Kidney epithelial cell (primary cell): ENCODE data around the gene DOCK10. TPM values are rescaled to one million over a fixed set of nuclear protein-coding genes. Genes with fewer than 3 reads are reported as not detected.

Source experiments
- DNase-seq: peaks from one replicate; pipeline ENCODE4 v3.0.0-alpha.2; 2010; ENCODE audit warnings: low read depth
- H3K27me3 ChIP-seq: 2 replicates; pipeline ENCODE4 v1.6.0; 2011; ENCODE audit warnings: low read length; ENCODE audit not compliant: control insufficient read depth, insufficient read depth
- H3K36me3 ChIP-seq: 2 replicates; pipeline ENCODE4 v1.5.1; 2011; ENCODE audit warnings: low read length; ENCODE audit not compliant: control insufficient read depth, insufficient read depth
- H3K4me3 ChIP-seq: 2 replicates; pipeline ENCODE4 v1.5.1; 2011; ENCODE audit warnings: low read depth, mild to moderate bottlenecking, control low read depth, low read length
- total RNA-seq: library from RNA; depleted of rRNA; stranded (reverse); fragments of >200 nt; gene quantifications from 2 replicates; pipeline ENCODE4 v1.2.3, GENCODE V29; 2015
- TF ChIP-seq, protein P1 (sequence below): IDR thresholded peaks from 2 replicates; pipeline ENCODE4 v1.5.1; 2011; ENCODE audit warnings: mild to moderate bottlenecking, moderate library complexity, low read length, control low read depth, inconsistent platforms; ENCODE audit not compliant: insufficient read depth, poor library complexity, severe bottlenecking

The DOCK10 gene
- total RNA-seq, 1 donor from 2014 or later, result 5.0 TPM

- no peak for DNase-seq
- TF ChIP-seq, protein P1, sequence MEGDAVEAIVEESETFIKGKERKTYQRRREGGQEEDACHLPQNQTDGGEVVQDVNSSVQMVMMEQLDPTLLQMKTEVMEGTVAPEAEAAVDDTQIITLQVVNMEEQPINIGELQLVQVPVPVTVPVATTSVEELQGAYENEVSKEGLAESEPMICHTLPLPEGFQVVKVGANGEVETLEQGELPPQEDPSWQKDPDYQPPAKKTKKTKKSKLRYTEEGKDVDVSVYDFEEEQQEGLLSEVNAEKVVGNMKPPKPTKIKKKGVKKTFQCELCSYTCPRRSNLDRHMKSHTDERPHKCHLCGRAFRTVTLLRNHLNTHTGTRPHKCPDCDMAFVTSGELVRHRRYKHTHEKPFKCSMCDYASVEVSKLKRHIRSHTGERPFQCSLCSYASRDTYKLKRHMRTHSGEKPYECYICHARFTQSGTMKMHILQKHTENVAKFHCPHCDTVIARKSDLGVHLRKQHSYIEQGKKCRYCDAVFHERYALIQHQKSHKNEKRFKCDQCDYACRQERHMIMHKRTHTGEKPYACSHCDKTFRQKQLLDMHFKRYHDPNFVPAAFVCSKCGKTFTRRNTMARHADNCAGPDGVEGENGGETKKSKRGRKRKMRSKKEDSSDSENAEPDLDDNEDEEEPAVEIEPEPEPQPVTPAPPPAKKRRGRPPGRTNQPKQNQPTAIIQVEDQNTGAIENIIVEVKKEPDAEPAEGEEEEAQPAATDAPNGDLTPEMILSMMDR, result no peak
- Histone ChIP-seq H3K4me3 (no peak overlapping the region), H3K27me3 (no peaks in the 10 kb centered on the region), H3K36me3 (no peaks in the 10 kb centered on the region)
Measured at GRCh38 chr2:225017713-225018112, 24.6 kb downstream of the DOCK10 start.

- TF ChIP-seq, protein P1, result no peak
- H3K36me3 ChIP-seq, result no peaks in the 10 kb centered on the region
- H3K27me3 ChIP-seq, result no peaks in the 10 kb centered on the region
- H3K4me3 ChIP-seq, result no peak overlapping the region
- DNase-seq, result no peak
Measured at GRCh38 chr2:225017098-225017685, 25.1 kb downstream of the DOCK10 start.

GRCh38 chr2:225013425-225014365, 28.6 kb downstream of the DOCK10 start:
- Histone ChIP-seq H3K36me3 (no peaks in the 10 kb centered on the region), H3K27me3 (no peaks in the 10 kb centered on the region), H3K4me3 (no peak overlapping the region)
- TF ChIP-seq, protein P1, result no peak
- no peak for DNase-seq

DNA sequence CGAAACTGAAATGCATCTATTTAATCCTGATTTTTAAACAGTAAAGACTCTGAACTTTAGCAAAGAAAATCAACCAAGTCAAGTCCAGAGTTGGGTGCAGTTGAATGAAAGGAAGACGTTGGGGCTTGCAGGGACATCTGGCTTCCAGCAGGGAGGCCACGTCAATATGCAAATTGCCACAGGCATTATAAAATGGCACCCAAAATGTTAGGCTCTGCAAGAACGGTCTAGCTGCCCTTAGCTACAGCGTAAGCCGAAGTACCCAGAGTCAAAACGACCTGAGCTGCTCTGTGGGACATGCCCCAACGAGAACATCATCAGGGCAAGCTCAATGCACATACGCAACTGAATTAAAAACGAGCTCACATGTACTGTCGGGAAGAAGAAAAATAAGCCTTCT, 30.7 kb downstream of the DOCK10 start:
- Histone ChIP-seq H3K4me3 (no peak overlapping the region), H3K36me3 (no peaks in the 10 kb centered on the region), H3K27me3 (no peaks in the 10 kb centered on the region)
- TF ChIP-seq, protein P1, result no peak
- DNase-seq, result no peak

DNA sequence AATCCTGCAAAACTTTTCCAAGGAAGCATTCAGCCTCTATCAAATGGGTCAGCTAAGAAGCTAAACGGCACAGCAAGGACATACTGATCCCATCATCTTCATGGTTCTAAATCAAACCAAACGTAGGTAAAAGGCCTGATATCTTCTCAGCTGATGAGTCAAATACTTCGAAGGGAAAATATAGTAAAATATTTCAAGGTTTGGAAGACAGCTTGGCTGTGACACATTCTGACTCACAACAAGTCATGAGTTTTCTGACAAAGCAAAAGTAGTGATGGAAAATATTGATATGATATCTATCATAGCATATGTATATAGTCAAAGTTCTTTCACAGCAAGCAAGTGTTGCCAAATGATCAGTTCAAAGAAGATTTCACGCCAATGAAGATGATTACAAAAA, 31.5 kb downstream of the DOCK10 start:
- no peaks in the 10 kb centered on the region for H3K36me3 ChIP-seq
- peak; percentile 47 for DNase-seq
- no peak overlapping the region for H3K4me3 ChIP-seq
- H3K27me3 ChIP-seq, result no peaks in the 10 kb centered on the region
- TF ChIP-seq, protein P1, result no peak
